ENCODE data around the gene GARIN3. TPM values are rescaled to one million over a fixed set of nuclear protein-coding genes. Genes with fewer than 3 reads are reported as not detected.
"Not testable (repeated sequence)": the region's sequence is repeated elsewhere in the genome, so short reads cannot be mapped to it uniquely, and the experiment has no call there.

The GARIN3 gene
- total and polyA plus RNA-seq, 11 donors = not detected

DNA sequence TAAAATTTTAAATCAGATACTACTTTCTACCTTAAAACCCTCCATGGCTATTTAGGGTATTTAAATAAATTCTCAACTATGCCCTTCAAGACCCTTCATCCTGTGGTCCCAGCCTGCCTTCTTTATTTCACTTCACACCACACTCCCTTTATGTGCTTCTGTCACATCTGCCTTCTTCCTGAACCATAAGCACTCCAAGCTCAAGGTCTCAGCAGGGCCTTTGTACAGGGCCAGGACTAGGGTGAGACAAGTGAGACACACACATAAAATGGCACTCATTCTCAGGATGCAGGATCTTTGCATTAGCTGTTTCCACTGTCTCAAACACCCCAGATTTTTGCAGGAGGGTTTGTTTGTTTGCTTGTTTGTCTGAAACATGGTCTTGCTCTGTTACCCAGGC, 22.2 kb upstream of the GARIN3 start:
- intact Hi-C loops (cut with DNase I) = no loop called here
- H3K9me3 ChIP-seq = peaks cover 0 to 9% (median 0%) of the 10 kb centered on the region in 12 donors
- DNase-seq (no peak), ATAC-seq (no peak)
- H3K27ac ChIP-seq = peak overlapping the region in 1 of 12 donors; percentile 17
- no peaks in the 10 kb centered on the region for H3K36me3 ChIP-seq
- TF ChIP-seq POLR2A (IDR thresholded peaks at IDR 0.05) = no peak
- TF ChIP-seq, protein P1, sequence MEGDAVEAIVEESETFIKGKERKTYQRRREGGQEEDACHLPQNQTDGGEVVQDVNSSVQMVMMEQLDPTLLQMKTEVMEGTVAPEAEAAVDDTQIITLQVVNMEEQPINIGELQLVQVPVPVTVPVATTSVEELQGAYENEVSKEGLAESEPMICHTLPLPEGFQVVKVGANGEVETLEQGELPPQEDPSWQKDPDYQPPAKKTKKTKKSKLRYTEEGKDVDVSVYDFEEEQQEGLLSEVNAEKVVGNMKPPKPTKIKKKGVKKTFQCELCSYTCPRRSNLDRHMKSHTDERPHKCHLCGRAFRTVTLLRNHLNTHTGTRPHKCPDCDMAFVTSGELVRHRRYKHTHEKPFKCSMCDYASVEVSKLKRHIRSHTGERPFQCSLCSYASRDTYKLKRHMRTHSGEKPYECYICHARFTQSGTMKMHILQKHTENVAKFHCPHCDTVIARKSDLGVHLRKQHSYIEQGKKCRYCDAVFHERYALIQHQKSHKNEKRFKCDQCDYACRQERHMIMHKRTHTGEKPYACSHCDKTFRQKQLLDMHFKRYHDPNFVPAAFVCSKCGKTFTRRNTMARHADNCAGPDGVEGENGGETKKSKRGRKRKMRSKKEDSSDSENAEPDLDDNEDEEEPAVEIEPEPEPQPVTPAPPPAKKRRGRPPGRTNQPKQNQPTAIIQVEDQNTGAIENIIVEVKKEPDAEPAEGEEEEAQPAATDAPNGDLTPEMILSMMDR (IDR thresholded peaks at IDR 0.05) = no peak
- no peaks in the 10 kb centered on the region for H3K4me1 ChIP-seq
- H3K27me3 ChIP-seq = peaks cover 0 to 17% (median 0%) of the 10 kb centered on the region in 9 donors
- H3K4me3 ChIP-seq = peak overlapping the region in 1 of 12 donors; percentile 13

DNA sequence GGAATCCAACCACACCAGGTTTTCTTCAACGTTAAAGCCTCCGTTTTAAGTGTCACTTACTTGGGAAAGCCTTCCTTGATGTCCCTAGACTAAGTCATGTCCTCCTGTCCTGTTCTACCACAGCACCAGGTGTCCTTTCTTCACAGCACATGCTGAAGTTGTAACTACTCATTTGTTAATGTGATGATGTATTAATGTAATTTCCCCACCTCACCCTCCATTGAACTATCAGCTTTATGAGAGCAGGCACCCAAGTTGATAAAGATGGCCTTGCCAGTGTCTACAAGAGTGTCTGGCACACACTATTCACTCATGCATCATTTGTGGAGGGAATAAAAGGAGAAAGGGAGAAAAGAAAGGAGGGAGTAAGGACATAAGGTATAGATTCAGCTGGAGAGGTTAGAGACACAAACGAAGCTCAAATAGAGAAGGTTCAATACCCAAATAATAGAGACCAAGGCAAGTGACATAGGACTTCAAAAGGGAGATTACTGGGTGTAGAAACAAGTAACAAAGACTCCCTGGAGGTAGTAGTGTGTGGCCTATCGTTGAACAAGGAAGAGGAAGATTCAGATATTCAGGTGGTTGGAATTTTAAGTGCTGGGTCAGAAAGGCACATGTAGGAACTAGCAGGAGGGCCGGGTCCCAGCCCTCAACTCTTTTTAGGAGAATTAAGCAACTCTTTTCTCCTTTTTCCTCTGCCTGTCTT, 21.1 kb upstream of the GARIN3 start:
- Histone ChIP-seq H3K9me3 (peaks cover 0 to 4% (median 0%) of the 10 kb centered on the region in 12 donors), H3K27me3 (peaks cover 0 to 8% (median 0%) of the 10 kb centered on the region in 9 donors), H3K27ac (peak overlapping the region in 1 of 12 donors; percentile 17), H3K4me3 (peak overlapping the region in 1 of 12 donors; percentile 20), H3K4me1 (no peaks in the 10 kb centered on the region), H3K36me3 (no peaks in the 10 kb centered on the region)
- 58 to 68% (median 64%) methylated on average over 5 of the region's 5 CpGs for WGBS, 4 donors
- DNase-seq = no peak
- no peak for ATAC-seq
- intact Hi-C loops (cut with DNase I) = no loop called here
- TF ChIP-seq, protein P1 (IDR thresholded peaks at IDR 0.05) = no peak
- TF ChIP-seq POLR2A (IDR thresholded peaks at IDR 0.05) = no peak

DNA sequence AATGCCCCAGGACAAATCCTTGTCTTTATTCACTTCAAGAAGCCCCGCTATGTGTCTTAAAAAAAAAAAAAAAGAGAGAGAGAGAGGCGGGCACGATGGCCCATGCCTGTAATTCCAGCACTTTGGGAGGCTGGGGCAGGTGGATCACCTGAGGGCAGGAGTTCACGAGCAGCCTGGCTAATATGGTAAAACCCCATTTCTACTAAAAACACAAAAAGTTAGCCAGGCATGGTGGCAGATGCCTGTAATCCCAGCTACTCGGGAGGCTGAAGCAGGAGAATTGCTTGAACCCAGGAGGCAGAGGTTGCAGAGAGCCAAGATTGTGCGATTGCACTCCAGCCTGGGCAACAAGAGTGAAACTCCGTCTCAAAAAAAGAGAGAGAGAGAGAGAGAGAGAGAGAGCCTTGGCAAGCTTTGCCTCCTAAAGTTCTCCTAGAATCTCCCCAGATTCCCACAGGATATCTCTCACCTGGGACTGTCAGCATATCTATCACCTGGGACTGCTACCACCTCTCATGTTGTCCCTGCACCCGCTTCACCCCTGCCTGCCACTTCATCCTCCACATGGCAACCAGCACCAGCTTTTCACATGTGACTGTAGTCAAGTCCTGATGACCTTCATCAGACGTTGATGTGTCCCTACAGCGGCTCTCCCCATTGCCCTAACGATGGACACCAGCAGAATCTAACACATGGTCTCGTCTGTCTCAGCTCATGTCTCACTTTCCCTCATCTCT, 20.4 kb upstream of the GARIN3 start:
- Histone ChIP-seq H3K4me1 (no peaks in the 10 kb centered on the region), H3K27me3 (peaks cover 0 to 8% (median 0%) of the 10 kb centered on the region in 9 donors), H3K27ac (no peak overlapping the region), H3K36me3 (no peaks in the 10 kb centered on the region), H3K9me3 (peaks cover 0 to 4% (median 0%) of the 10 kb centered on the region in 12 donors), H3K4me3 (peak overlapping the region in 1 of 12 donors; percentile 20)
- intact Hi-C loops (cut with DNase I) = no loop called here
- TF ChIP-seq POLR2A (IDR thresholded peaks at IDR 0.05) = no peak
- TF ChIP-seq, protein P1 (IDR thresholded peaks at IDR 0.05) = no peak
- no peak for ATAC-seq
- no peak for DNase-seq
- 78 to 85% (median 83%) methylated on average over 12 of the region's 12 CpGs for WGBS, 4 donors

DNA sequence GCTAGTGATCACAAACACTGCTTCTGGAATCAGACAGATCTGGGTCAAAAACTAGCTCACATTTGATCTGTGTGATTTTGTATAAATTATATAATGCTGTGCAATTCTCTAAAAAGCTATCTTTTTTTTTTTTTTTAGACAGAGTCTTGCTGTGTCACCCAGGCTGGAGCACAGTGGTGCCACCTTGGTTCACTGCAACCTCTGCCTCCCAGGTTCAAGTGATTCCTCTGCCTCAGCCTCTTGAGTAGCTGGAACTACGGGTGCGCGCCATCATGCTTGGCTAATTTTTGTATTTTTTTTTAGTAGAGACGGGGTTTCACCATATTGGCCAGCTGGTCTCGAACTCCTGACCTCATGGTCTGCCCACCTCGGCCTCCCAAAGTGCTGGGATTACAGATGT, 19.1 kb upstream of the GARIN3 start:
- 92 to 95% (median 92%) methylated on average over 6 of the region's 6 CpGs for WGBS, 4 donors
- H3K27ac ChIP-seq; intact Hi-C loops (cut with DNase I); DNase-seq; H3K9me3 ChIP-seq; H3K4me1 ChIP-seq; ATAC-seq; H3K27me3 ChIP-seq; H3K36me3 ChIP-seq: not testable (repeated sequence)
- H3K4me3 ChIP-seq = peak overlapping the region in 1 of 12 donors; percentile 56

Measured in heart left ventricle (tissue), 16 donors.